GM12878 (cell line): ENCODE data around the gene TCIRG1. TPM values are rescaled to one million over a fixed set of nuclear protein-coding genes. Genes with fewer than 3 reads are reported as not detected.

Source experiments
- ATAC-seq: fragments of 200-7000 bp; cut with Tn5 transposase; 3 replicates; pipeline ENCODE4 v1.9.1; 2020; ENCODE audit warnings: mild to moderate bottlenecking, moderate library complexity
- BruUV-seq: library from RNA; stranded (reverse); fragments of 400-500 nt; replicated peaks from 2 replicates; lab custom pipeline; 2021; lab: Mats Ljungman, UMichigan
- CTCF ChIA-PET: fragments of 300-600 bp; sonication (Branson Sonifier 250); formaldehyde crosslinking; extraction: SDS; loops from one replicate; lab custom pipeline; 2021; ENCODE audit warnings: inconsistent platforms; lab: Yijun Ruan, JAX
- POLR2A ChIA-PET: fragments of 350-600 bp; formaldehyde crosslinking; extraction: SDS; loops from one replicate; lab custom pipeline; 2021; ENCODE audit warnings: inconsistent platforms; lab: Charles Lee
- RAD21 ChIA-PET: fragments of 300-600 bp; sonication (Branson Sonifier 250); formaldehyde crosslinking; loops from one replicate; lab custom pipeline; 2023; ENCODE audit warnings: antibody characterized with exemption; ENCODE audit not compliant: unreplicated experiment; lab: Charles Lee
- SMC1A ChIA-PET: fragments of 300-600 bp; sonication (Branson Sonifier 250); formaldehyde crosslinking; loops from one replicate; lab custom pipeline; 2023; ENCODE audit not compliant: unreplicated experiment, uncharacterized antibody; lab: Charles Lee
- DNase-seq: peaks from one replicate; pipeline ENCODE4 v3.0.0-alpha.2; 2011; ENCODE audit warnings: low read depth, low spot score
- FAIRE-seq: peaks from 3 replicates; lab custom pipeline; 2011; peaks lifted over from hg19 to GRCh38; lab: Jason Lieb, UNC
- H2AFZ ChIP-seq: 2 replicates; pipeline ENCODE4 v1.6.0; 2011; ENCODE audit warnings: low read depth, low read length, control low read depth; ENCODE audit not compliant: control insufficient read depth
- H3K27ac ChIP-seq: 2 replicates; pipeline ENCODE4 v1.5.1; 2011; ENCODE audit warnings: control low read depth; ENCODE audit not compliant: control insufficient read depth, insufficient read depth
- H3K27me3 ChIP-seq, 2 experiments: replicated peaks in 1 of 2; 2 replicates each; pipeline versions ENCODE4 v1.6.0 to v1.6.1; 2011; ENCODE audit warnings: low read length in 1 of 2; ENCODE audit not compliant: control insufficient read depth in 2 of 2, insufficient read depth in 2 of 2
- H3K36me3 ChIP-seq, 2 experiments: 2 replicates each; pipeline ENCODE4 v1.5.1; 2011; ENCODE audit warnings: low read length in 1 of 2; ENCODE audit not compliant: control insufficient read depth in 2 of 2, insufficient read depth in 2 of 2
- H3K4me1 ChIP-seq: 2 replicates; pipeline ENCODE4 v1.6.1; 2011; ENCODE audit warnings: mild to moderate bottlenecking, low read length, moderate library complexity, mixed read lengths; ENCODE audit not compliant: control insufficient read depth, insufficient read depth
- H3K4me2 ChIP-seq: 2 replicates; pipeline ENCODE4 v1.6.0; 2011; ENCODE audit warnings: control low read depth; ENCODE audit not compliant: control insufficient read depth, insufficient read depth
- H3K4me3 ChIP-seq: fragments of 200-600 bp; sonication (generic); 2 replicates; pipeline ENCODE4 v1.5.1; 2016
- H3K79me2 ChIP-seq: 2 replicates; pipeline ENCODE4 v1.6.0; 2011; ENCODE audit warnings: low read length; ENCODE audit not compliant: control insufficient read depth, insufficient read depth
- H3K9ac ChIP-seq: 2 replicates; pipeline ENCODE4 v1.8.0; 2011; ENCODE audit warnings: low read length, control low read depth, mixed read lengths; ENCODE audit not compliant: control insufficient read depth, insufficient read depth
- H3K9me3 ChIP-seq: replicated peaks from 3 replicates; pipeline ENCODE4 v1.5.1; 2011; ENCODE audit warnings: mild to moderate bottlenecking, low read length; ENCODE audit not compliant: control insufficient read depth, insufficient read depth
- H4K20me1 ChIP-seq: 2 replicates; pipeline ENCODE4 v1.6.0; 2011; ENCODE audit not compliant: control insufficient read depth, insufficient read depth
- ESRRA ChIP-seq: IDR thresholded peaks from 2 replicates; pipeline ENCODE4 v1.6.1; 2012; ENCODE audit warnings: mild to moderate bottlenecking, low read length, improper control_type of control experiment
- JUND ChIP-seq: IDR thresholded peaks from 2 replicates; pipeline ENCODE4 v1.6.1; 2012; ENCODE audit warnings: low read depth, mild to moderate bottlenecking, low read length, improper control_type of control experiment, moderate library complexity
- LARP7 ChIP-seq: fragments of 450-650 bp; IDR thresholded peaks from 2 replicates; pipeline ENCODE4 v1.6.1; 2017; ENCODE audit warnings: mild to moderate bottlenecking
- NFYA ChIP-seq: IDR thresholded peaks from 2 replicates; pipeline ENCODE4 v1.6.1; 2011; ENCODE audit warnings: low read depth, mild to moderate bottlenecking, low read length, improper control_type of control experiment, borderline replicate concordance
- SREBF2 ChIP-seq: IDR thresholded peaks from 2 replicates; pipeline ENCODE4 v1.6.1; 2012; ENCODE audit warnings: mild to moderate bottlenecking, low read length
- SRF ChIP-seq, 2 experiments: IDR thresholded peaks; 2 replicates each; pipeline ENCODE4 v1.6.1; 2011; ENCODE audit warnings: low read depth in 2 of 2, low read length in 2 of 2, mild to moderate bottlenecking in 1 of 2, moderate library complexity in 1 of 2
- YBX1 ChIP-seq: fragments of 450-650 bp; IDR thresholded peaks from 2 replicates; pipeline ENCODE4 v1.6.1; 2016; ENCODE audit warnings: antibody characterized with exemption
- ZBED1 ChIP-seq: IDR thresholded peaks from 2 replicates; pipeline ENCODE4 v1.6.1; 2016; ENCODE audit warnings: borderline replicate concordance
- ZNF274 ChIP-seq: IDR thresholded peaks from one replicate; pipeline ENCODE4 v1.8.0; 2011; ENCODE audit not compliant: insufficient read length, insufficient read depth
- WGBS: methylation state at CpG from one replicate; pipeline ENCODE4 v1.1.6; 2016; ENCODE audit warnings: low lambda C conversion rate; ENCODE audit not compliant: insufficient replicate concordance, insufficient coverage; ENCODE audit errors: missing lambda C conversion rate; 5-methylcytosine and 5-hydroxymethylcytosine counted together
- in situ Hi-C: fragments of 300-500 bp; cut with MboI; formaldehyde crosslinking; loops from 9 replicates; pipeline ENCODE4 v1.14.3; 2018; ENCODE audit warnings: mixed read lengths
- intact Hi-C: fragments of 100-400 bp; cut with micrococcal nuclease; formaldehyde crosslinking; loops from one replicate; pipeline ENCODE4 v1.14.2; 2022; ENCODE audit not compliant: unreplicated experiment
- polyA plus RNA-seq, 11 experiments: library from polyadenylated mRNA; depleted of rRNA in 4 of 11; unstranded in 6 of 11; stranded (reverse) in 5 of 11; fragments of >200 nt; fragmentation: Nextera tagmentation in 4 of 11; fragmentation: Illumina TruSeq in 1 of 11; extraction: Ambion mirVana in 4 of 11; extraction: Trizol in 1 of 11; gene quantifications; 1 replicate in 1 of 11; 2 replicates in 10 of 11; pipeline versions ENCODE4 v1.2.1 to v1.2.3, GENCODE V29; 2011 to 2016; ENCODE audit warnings: inconsistent platforms in 2 of 11, missing spikeins in 2 of 11, low read depth in 1 of 11
- total RNA-seq, 4 experiments: library from RNA; depleted of rRNA in 3 of 4; stranded (reverse); fragments of >200 nt in 3 of 4; fragmentation: Illumina TruSeq in 1 of 4; extraction: Trizol in 1 of 4; gene quantifications; 2 replicates each; pipeline versions ENCODE4 v1.2.1 to v1.2.3, GENCODE V29; 2013 to 2021
- TF ChIP-seq, protein P1 (sequence below): IDR thresholded peaks from 2 replicates; pipeline ENCODE4 v1.6.1; 2011; ENCODE audit warnings: borderline replicate concordance, low read depth, mild to moderate bottlenecking, moderate library complexity, low read length; ENCODE audit not compliant: insufficient read depth, poor library complexity, severe bottlenecking
- TF ChIP-seq, protein P2 (sequence below): fragments of 450-650 bp; IDR thresholded peaks from 2 replicates; pipeline ENCODE4 v1.6.1; 2016; ENCODE audit warnings: mild to moderate bottlenecking
- TF ChIP-seq, protein P3 (sequence below): fragments of 450-650 bp; IDR thresholded peaks from 2 replicates; pipeline ENCODE4 v1.6.1; 2017; ENCODE audit warnings: borderline replicate concordance
- TF ChIP-seq, protein P4 (sequence below): fragments of 450-650 bp; IDR thresholded peaks from 2 replicates; pipeline ENCODE4 v1.6.1; 2018; ENCODE audit warnings: mild to moderate bottlenecking, low read depth, moderate library complexity; ENCODE audit not compliant: partially characterized antibody
- TF ChIP-seq, protein P5 (sequence below): IDR thresholded peaks from 2 replicates; pipeline ENCODE4 v1.6.1; 2012; ENCODE audit warnings: low read depth, low read length, improper control_type of control experiment

TCIRG1 gene
- total and polyA plus RNA-seq, 10 of the 15 experiments (the other 5 are each of a cell fraction or from before 2014, with no cell fraction given): 0.76 to 218 (median 87.4) TPM

DNA sequence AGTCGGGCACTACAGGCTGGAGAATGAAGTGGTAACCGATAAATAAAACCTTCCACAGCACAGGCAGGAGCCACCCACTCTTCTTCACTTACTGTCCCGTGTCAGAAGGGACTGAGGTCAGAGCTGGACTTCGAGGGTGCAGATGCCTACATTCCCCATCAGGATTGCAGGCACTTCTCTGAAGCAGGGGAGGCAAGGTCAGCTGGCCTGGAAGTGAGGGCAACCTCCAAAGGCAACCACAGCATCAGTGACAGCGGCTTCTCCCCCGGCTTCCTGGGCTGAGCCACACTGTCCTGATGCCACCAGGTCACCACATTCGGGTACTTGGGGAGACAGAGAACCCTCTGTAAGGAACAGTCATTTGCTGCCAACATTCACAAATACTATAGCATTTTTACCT is 22.7 kb downstream of the TCIRG1 start:
- ChIA-PET SMC1A (interaction anchor here (1.1 kb wide), 1 partner anchor 11 kb away, joined by 3 read pairs; no protein-coding TSS in a partner anchor), CTCF (interaction anchor here (0.6 to 0.9 kb wide), 2 partner anchors 40 to 96 kb away, joined by 3 to 4 read pairs; no protein-coding TSS in a partner anchor), RAD21 (interaction anchor here (0.7 kb wide), 1 partner anchor 63 kb away, joined by 4 read pairs; no protein-coding TSS in a partner anchor), POLR2A (interaction anchor here (0.7 kb wide), 1 partner anchor 85 kb away, joined by 8 read pairs; no protein-coding TSS in a partner anchor)
- Histone ChIP-seq H3K4me1 (no peaks in the 10 kb centered on the region), H3K9ac (no peak overlapping the region), H4K20me1 (no peaks in the 10 kb centered on the region), H3K4me3 (no peak overlapping the region), H3K27me3 (no peaks in the 10 kb centered on the region), H3K36me3 (peaks cover 10 to 23% of the 10 kb centered on the region in 2 experiments), H3K9me3 (no peaks in the 10 kb centered on the region), H2AFZ (no peak overlapping the region), H3K27ac (no peak overlapping the region), H3K79me2 (no peaks in the 10 kb centered on the region), H3K4me2 (no peak overlapping the region)
- no peak for ATAC-seq
- intact Hi-C loops (no loop called here), in situ Hi-C loops (no loop called here)
- DNase-seq: no peak
- FAIRE-seq: no peak
- BruUV-seq: no TSS peak
- 97% methylated on average over 7 of the region's 7 CpGs for WGBS
- TF ChIP-seq ZNF274 (no peak), NFYA (no peak), JUND (no peak), ZBED1 (no peak), SRF (IDR thresholded peaks at IDR 0.05; ENCODE audit: low read depth in 2 of 2, low read length in 2 of 2) (no peak), YBX1 (no peak), LARP7 (no peak), ESRRA (no peak), SREBF2 (no peak)
- TF ChIP-seq, protein P1, sequence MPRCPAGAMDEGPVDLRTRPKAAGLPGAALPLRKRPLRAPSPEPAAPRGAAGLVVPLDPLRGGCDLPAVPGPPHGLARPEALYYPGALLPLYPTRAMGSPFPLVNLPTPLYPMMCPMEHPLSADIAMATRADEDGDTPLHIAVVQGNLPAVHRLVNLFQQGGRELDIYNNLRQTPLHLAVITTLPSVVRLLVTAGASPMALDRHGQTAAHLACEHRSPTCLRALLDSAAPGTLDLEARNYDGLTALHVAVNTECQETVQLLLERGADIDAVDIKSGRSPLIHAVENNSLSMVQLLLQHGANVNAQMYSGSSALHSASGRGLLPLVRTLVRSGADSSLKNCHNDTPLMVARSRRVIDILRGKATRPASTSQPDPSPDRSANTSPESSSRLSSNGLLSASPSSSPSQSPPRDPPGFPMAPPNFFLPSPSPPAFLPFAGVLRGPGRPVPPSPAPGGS: no peak
- TF ChIP-seq, protein P2, sequence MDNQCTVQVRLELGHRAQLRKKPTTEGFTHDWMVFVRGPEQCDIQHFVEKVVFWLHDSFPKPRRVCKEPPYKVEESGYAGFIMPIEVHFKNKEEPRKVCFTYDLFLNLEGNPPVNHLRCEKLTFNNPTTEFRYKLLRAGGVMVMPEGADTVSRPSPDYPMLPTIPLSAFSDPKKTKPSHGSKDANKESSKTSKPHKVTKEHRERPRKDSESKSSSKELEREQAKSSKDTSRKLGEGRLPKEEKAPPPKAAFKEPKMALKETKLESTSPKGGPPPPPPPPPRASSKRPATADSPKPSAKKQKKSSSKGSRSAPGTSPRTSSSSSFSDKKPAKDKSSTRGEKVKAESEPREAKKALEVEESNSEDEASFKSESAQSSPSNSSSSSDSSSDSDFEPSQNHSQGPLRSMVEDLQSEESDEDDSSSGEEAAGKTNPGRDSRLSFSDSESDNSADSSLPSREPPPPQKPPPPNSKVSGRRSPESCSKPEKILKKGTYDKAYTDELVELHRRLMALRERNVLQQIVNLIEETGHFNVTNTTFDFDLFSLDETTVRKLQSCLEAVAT: no peak
- TF ChIP-seq, protein P3, sequence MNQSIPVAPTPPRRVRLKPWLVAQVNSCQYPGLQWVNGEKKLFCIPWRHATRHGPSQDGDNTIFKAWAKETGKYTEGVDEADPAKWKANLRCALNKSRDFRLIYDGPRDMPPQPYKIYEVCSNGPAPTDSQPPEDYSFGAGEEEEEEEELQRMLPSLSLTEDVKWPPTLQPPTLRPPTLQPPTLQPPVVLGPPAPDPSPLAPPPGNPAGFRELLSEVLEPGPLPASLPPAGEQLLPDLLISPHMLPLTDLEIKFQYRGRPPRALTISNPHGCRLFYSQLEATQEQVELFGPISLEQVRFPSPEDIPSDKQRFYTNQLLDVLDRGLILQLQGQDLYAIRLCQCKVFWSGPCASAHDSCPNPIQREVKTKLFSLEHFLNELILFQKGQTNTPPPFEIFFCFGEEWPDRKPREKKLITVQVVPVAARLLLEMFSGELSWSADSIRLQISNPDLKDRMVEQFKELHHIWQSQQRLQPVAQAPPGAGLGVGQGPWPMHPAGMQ: no peak
- TF ChIP-seq, protein P4, sequence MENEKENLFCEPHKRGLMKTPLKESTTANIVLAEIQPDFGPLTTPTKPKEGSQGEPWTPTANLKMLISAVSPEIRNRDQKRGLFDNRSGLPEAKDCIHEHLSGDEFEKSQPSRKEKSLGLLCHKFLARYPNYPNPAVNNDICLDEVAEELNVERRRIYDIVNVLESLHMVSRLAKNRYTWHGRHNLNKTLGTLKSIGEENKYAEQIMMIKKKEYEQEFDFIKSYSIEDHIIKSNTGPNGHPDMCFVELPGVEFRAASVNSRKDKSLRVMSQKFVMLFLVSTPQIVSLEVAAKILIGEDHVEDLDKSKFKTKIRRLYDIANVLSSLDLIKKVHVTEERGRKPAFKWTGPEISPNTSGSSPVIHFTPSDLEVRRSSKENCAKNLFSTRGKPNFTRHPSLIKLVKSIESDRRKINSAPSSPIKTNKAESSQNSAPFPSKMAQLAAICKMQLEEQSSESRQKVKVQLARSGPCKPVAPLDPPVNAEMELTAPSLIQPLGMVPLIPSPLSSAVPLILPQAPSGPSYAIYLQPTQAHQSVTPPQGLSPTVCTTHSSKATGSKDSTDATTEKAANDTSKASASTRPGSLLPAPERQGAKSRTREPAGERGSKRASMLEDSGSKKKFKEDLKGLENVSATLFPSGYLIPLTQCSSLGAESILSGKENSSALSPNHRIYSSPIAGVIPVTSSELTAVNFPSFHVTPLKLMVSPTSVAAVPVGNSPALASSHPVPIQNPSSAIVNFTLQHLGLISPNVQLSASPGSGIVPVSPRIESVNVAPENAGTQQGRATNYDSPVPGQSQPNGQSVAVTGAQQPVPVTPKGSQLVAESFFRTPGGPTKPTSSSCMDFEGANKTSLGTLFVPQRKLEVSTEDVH: no peak
- TF ChIP-seq, protein P5, sequence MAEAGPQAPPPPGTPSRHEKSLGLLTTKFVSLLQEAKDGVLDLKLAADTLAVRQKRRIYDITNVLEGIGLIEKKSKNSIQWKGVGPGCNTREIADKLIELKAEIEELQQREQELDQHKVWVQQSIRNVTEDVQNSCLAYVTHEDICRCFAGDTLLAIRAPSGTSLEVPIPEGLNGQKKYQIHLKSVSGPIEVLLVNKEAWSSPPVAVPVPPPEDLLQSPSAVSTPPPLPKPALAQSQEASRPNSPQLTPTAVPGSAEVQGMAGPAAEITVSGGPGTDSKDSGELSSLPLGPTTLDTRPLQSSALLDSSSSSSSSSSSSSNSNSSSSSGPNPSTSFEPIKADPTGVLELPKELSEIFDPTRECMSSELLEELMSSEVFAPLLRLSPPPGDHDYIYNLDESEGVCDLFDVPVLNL: no peak
